ELR (cell line): ENCODE data around the gene SIGLEC7.

ENCODE experiments used
- DNase-seq: peaks from one replicate; pipeline ENCODE4 v3.0.0-alpha.2; 2015; ENCODE audit warnings: low read depth

SIGLEC7 gene

DNA sequence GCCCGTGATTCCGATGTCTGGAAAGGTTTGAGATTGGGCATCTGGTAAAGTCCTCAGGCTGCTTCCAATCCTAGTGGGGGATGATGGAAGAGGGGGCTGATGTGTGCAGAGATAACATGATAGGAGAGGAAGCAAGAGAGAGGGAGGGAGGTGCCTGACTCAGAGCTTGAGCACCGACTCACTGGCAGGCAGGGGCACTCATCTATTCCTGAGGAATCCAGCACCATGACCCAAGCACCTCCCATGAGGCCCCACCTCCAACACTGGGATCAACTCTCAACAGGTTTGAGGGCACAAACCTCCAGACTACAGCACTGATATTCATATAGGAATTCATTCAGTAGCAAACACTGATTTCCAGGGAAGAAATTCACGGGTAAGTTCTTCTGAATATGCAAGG lies 23.0 kb upstream of the SIGLEC7 start:
- peak; percentile 37 for DNase-seq

DNA sequence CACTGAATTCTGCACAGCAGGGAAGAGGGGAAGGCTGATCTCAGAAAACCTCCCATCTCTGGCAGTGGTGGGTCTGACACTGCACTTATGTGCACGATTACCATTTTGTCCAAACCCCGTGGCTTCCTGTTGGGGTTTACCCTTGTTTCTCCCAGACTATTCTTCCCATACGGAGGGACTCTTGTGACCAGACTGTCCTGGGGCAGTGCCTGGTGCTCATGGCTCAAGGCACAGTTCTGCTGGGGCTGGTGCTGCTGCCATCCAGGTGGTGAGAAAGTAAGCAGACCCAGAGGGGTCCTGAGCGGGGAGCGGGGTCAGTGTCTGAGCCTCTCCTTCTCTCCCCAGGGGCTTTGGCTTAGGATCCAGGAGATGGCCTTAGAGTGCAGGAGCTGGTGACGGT lies 22.5 kb upstream of the SIGLEC7 start:
- DNase-seq, result no peak

DNA sequence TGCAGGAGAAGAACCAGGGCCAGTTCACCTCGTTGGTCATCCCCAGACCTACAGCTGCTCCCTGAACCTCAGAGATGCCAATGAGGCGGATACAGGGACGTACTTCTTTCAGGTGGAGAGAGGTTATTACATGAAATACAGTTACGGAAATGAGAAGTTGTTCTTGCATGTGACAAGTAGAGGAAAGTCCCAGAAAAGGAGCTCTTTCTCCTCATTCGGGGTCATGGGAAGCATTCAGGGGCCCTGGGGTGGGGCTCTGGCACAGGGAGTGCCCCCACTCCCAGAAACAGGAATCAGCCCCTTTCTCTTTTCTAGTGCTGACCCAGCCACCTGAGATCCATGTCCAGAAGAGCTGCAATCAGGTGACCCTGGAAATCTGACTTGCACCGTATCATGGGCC lies 21.9 kb upstream of the SIGLEC7 start:
- no peak for DNase-seq

DNA sequence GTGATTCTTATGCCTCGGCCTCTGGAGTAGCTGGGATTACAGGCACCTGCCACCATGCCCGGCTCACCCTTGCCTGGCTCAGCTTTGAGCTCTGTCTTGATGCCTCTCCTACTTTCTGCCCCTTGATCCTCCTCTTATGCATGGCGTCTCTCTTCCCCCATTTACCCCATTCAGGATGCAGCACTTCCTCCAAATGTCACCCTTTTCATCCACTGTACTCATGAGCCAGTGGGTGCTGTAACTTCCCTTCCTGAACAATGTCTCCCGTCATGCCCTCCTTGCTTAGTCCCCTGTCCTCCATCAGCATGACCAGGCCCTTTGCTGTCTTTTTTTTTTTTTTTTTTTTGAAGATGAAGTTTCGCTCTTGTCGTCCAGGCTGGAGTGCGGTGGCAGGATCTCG lies 20.8 kb upstream of the SIGLEC7 start:
- no peak for DNase-seq

DNA sequence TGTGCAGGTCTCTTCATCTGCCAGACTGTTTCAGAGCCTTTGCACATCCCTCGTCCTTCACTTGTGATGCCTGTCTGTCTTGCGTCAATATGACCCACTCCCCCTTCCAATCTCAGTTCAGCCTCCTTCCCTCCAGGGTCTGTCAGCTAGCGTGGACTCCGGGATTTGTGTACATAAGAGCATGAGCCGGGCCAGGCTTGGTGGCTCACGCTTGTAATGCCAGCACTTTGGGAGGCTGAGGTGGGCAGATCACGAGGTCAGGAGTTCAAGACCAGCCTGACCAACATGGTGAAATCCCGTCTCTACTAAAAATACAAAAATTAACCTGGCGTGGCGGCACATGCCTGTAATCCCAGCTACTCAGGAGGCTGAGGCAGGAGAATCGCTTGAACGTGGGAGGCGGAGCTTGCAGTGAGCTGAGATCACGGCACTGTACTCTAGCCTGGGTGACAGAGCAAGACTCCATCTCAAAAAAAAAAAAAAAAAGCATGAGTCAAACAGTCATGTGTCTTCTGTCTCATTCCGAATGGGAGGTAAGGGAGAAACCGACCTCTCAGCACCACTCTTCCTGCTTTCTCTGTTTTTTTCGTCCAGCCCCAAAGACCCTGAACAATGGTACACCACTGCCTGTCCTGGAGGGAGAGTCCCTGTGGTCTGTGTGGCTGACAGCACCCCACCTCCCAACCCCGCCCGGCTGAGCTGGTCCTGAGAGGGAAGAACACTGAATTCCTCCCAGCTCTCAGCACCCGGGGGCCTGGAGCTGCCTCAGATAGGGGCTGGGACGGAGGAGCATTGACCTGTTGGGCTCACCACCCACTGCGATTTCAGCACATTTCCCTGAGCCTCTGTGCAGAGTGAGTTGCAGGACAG lies 19.8 kb upstream of the SIGLEC7 start:
- peak; percentile 41 for DNase-seq

DNA sequence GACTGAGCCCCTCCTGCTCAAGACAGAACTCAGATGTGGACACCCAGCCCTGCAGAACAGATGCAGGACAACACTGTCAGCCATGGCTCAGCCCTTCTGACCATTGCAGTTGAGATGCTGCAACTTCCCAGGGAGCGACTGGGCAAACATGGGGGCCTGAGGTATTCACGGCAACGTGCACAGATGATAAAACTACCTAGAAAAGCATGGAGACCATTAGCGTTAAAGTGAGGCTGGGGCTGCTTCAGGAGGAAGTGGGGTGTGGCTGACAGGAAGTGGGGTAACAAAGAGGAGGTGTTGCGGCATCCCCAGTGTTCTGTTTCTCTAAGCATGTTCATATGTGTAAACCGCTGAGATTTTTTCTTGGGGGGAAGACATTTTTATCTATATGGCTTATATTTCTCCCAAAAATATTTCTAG lies 18.7 kb upstream of the SIGLEC7 start:
- DNase-seq, result no peak

DNA sequence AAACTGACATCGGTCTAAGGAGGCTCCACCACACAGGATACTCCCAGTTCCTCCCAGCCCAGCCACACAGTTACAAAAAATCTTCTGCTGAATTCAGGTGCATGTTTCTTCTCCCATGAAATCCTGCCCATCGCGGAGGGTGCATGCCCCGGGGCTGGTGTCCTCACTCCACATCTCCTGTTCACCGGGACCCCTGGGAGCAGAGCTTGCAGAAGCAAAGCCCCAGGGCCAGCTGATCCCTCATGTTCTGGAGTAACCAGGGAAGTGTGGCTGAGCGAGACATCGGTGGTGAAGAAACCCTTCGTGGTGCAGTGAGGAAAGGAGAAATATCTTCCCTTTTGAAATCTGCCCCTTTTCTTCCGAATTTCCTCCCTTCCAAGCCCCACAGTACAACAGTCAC lies 18.3 kb upstream of the SIGLEC7 start:
- DNase-seq, result no peak

DNA sequence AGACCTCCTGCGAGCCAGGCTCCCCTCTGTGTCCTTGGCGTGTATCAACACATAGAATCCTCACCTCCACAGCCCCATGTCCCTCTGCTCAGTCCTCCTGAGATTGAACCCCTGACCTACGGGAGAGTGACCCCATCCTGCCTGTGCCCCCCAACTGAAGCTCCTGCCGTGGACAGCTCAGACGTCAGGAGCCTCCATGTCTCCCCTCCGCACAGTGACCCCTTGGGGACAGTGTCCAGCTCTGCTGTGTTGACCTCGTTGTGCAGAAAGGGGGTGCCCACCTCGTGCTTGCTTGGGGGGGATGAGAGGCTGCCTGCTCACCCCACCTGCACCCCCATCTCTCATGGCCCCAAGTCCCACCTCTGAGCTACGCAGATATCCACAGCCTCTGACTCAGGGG lies 17.9 kb upstream of the SIGLEC7 start:
- no peak for DNase-seq

DNA sequence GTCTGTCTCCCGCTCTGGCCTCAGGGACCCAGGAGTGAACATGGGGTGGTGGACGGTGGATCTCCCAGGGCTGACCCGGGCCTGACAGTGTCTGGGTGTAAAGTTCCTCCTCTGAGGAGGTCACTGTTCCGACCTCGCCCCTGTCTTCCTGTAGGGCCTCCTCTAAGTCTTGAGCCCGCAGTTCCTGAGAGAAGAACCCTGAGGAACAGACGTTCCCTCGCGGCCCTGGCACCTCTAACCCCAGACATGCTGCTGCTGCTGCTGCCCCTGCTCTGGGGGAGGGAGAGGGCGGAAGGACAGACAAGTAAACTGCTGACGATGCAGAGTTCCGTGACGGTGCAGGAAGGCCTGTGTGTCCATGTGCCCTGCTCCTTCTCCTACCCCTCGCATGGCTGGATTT lies 17.4 kb upstream of the SIGLEC7 start, which contains the start of gene SIGLEC9:
TSS of gene SIGLEC9 (plus strand) at position 178 of the 400 bp plus-strand sequence. CDS start at position 247, 69 bp downstream.
- DNase-seq, result no peak

DNA sequence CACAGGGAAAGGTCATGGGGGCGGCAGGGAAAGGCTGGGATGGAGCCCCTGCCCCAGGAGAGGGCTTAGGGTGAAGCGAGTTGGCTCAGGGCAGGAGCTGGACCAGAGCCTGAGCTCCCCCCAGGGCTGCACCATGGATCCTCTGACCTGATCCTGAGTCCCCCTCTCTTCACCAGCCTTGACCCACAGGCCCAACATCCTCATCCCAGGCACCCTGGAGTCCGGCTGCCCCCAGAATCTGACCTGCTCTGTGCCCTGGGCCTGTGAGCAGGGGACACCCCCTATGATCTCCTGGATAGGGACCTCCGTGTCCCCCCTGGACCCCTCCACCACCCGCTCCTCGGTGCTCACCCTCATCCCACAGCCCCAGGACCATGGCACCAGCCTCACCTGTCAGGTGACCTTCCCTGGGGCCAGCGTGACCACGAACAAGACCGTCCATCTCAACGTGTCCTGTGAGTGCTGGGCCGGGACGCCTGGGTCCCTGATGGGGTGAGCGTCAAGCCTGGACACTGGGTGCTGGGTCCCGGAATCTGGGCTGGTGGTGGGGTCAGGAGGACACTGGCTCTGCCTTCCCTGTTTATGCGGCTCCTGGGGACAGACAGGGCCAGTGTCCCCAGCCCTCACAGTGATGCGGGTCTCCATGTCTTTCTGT lies 16.6 kb upstream of the SIGLEC7 start:
- no peak for DNase-seq

DNA sequence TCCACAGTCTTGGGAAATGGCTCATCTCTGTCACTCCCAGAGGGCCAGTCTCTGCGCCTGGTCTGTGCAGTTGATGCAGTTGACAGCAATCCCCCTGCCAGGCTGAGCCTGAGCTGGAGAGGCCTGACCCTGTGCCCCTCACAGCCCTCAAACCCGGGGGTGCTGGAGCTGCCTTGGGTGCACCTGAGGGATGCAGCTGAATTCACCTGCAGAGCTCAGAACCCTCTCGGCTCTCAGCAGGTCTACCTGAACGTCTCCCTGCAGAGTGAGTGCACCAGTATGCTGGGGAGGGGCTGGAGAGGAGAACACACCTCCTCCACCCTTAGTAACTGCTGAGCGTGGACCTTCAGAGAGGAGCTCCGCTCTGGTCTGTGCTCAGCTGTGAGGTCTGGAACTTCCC lies 15.1 kb upstream of the SIGLEC7 start:
- DNase-seq, result no peak

DNA sequence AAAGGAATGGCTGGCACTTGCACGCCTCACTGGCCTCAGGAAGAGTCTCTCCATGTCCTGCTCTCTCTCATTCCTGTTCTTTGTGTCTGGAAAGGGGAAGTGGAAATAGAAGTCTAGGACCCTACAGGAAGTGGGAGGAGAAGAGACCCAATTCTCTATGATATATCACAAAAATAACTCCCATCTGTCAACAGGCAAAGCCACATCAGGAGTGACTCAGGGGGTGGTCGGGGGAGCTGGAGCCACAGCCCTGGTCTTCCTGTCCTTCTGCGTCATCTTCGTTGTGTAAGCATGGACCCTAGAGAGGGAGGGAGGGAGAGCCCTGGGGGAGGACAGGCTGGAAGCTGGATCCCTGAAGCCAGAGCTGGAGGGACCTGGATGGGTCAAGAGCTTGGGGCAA lies 14.3 kb upstream of the SIGLEC7 start:
- peak; percentile 61 for DNase-seq

DNA sequence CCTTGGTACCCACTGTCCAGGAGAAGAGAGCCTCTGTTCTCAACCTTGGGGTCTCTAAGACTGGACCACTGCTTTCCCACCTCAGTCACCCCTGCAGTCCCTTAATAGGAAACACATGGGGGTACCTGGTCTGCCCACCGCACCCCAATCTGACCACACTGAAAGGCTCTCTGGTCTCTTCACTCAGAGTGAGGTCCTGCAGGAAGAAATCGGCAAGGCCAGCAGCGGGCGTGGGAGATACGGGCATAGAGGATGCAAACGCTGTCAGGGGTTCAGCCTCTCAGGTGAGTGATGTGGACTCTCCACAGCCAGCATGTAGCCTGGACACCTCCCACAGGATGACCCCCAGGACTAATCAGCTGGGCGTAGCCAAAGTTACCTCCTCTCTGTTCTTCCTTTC lies 13.9 kb upstream of the SIGLEC7 start:
- no peak for DNase-seq

DNA sequence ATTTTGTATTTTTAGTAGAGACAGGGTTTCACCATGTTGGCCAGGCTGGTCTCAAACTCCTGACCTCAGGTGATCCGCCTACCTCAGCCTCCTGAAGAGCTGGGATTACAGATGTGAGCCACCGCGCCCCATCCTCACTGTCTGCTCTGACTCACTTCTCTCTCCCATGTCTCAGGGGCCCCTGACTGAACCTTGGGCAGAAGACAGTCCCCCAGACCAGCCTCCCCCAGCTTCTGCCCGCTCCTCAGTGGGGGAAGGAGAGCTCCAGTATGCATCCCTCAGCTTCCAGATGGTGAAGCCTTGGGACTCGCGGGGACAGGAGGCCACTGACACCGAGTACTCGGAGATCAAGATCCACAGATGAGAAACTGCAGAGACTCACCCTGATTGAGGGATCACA lies 12.4 kb upstream of the SIGLEC7 start:
- DNase-seq, result no peak

DNA sequence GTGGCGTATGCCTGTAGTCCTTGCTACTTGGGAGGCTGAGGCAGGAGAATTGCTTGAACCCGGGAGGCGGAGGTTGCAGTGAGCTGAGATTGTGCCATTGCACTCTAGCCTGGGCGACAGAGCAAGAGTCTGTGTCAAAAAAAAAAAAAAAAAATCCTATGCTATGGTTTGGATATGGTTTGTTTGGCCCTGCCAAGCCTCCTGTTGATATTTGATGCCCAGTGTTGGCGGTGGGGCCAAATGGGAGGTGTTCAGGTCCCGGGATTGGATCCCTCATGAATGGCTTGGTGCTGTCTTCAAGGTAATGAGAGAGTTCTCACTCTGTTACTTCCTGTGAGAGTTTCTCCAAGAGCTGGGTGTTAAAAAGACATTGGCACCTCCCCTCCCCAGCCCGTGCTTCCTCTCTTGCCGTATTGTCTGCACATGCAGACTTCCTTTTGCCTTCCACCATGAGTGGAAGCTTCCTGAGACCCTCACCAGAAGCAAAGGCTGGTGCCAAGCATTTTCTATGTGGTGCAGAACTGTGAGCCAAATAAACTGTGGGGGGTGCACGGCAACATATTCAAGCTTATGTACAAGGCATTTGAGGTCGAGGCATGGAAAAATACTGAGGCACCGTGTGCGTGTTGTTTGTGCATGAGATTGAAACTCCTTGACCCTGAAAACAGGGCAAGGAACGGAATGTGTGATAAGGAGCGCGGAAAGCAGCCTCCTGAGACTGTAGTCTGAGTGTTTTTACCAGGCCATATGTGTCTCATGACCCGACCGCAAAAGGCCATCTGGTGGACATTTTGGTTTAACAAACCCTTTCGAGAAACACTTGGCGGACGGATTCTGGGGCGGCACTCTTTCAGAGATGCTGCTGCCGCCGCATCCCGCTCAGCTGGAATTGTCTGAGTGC lies 10.1 kb upstream of the SIGLEC7 start:
- DNase-seq, result peak; percentile 5

DNA sequence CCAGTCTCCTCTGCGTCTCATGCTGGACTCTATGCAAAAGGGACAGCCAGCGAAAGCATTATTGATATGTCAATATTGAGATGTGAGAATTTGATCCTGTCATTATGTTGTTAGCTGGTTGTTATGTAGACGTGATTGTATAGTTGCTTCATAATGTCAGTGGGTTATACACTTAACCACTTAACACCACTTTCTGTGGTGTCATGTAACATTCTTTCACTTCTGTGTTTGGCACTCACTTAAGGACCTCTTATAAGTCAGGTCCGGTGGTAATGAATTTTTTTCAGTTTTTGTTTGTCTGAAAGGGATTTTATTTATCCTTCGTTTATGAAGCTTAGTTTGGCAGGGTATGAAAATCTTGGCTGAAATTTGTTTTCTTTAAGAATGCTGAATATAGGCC lies 7.1 kb upstream of the SIGLEC7 start:
- no peak for DNase-seq

DNA sequence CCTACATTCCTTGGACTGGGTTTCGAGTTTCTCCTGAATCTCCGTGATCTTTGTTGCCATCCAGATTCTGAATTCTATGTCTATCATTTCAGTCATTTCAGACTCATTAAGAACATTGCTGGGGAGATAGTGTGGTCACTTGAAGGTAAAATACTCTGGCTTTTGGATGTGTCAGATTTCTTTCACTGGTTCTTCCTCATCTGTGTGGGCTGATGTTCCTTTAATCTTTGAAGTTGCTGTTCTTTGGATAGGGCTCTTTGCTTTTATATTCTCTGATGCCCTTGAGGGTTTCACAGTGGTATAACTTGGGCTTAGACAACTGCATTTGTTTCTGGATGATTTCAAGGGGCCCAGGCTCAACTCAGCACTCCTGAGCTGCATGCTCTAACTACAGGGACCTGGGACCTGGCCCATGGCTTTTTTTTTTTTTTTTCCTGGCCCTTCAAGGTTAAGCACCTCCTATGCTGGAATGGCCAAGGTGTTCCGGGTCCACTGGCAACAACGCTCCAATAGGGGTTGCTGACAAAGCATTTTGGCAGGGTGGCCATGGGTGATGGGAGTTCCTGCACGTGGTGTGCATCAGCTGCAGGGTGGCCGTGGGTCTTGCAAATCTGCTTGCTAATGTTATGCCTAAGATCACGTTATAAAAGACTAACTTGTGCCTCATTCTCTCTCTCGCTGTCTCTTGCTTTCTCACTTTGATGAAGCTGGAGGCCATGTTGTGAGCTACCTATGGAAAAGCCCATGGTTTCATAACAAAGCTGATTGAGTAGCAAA lies 5.9 kb upstream of the SIGLEC7 start:
- DNase-seq, result no peak

DNA sequence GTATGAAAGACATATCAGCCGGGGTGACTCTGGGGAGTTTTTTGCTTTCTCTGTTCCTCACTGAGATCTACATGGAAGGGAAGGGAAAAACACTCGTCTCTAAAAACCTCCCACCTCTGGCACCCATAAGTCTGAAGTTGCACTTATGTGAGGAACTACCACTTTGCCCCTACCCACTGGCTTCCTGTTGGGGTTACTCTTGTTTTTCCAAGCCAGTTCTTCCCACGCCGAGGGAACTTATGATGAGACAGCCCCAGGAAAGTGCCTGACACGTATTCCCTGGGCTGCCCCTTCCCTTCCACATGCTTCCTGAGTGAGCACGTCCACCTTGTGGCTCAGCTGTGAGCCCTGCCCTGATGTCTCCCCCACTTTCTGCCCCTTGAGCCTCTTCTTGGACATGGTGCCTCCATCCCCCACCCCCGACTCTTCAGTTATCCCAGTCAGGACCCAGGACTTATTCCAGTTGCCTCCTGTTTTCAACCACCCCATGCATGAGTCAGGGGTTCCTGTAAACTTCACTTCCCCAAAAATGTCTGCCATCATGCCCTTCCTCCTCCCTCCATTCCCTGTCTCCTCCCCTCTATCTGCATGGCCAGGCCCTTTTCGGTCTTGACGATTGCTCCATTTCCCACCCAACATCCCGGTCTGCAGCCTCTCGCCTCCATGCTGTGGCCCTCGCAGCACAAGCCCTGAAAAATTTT lies 5.1 kb upstream of the SIGLEC7 start:
- DNase-seq, result no peak

DNA sequence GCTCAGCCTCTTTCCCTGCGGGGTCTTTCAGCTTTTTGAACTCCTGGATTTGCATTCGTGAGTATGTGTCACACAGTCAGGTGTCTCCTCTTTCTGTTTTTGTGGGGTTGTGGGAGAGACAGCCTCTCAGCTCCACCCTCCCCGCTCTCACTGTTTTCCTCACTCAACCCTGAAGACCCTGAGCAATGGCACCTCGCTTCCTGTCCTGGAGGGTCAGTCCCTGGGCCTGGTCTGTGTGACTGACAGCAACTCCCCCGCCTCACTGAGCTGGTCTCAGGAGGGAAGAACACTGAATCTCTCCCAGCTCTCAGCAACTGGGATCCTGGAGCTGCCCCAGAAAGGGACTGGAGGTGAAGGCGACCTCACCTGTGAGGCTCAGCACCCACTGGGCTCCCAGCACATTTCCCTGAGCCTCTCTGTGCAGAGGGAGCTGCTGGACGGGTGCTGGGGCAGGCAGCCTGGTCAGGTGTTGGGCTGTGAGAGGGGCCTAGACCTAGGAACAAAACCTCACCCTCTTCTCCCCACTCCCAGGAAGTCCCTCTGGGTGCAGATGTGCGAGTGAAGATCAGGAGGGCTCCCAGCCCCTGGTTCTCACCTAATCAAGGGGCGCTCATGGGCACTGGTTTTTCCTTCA lies 4.2 kb upstream of the SIGLEC7 start:
- DNase-seq, result no peak

DNA sequence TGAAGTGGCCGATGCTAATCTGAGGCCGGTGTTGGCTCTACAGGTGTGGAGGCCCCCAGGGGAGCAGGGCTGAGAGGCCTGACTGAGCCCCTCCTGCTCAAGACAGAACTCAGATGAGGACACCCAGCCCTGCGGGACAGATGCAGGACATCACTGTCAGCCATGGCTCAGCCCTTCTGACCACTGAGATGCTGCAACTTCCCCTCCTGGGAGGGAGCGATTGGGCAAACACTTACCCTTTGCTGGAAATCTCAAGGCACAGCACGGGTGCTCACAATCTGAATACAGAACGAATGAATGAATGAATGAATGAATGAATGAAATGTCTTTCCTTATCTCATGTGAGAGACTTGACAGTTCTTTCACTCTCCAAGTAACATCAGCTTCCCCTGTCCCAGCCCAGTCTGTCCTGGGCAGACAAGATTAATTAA lies 3.5 kb upstream of the SIGLEC7 start:
- DNase-seq, result no peak
